HepG2 (cell line): ENCODE results near the gene OPA3. TPM values are rescaled to one million over a fixed set of nuclear protein-coding genes. Genes with fewer than 3 reads are reported as not detected.

ENCODE experiments used
- GTF2F1 ChIP-seq: fragments of 150-350 bp; IDR thresholded peaks from 2 replicates; pipeline ENCODE4 v1.6.1; 2014; ENCODE audit warnings: low read length
- KLF11 ChIP-seq: IDR thresholded peaks from 2 replicates; pipeline ENCODE4 v1.6.1; 2016; ENCODE audit warnings: missing compliant biosample characterization
- MED8 ChIP-seq: sonication (generic); formaldehyde crosslinking; IDR thresholded peaks from 2 replicates; pipeline ENCODE4 v1.8.1; 2023; ENCODE audit warnings: mild to moderate bottlenecking, missing genetic modification reagents; ENCODE audit not compliant: insufficient replicate concordance
- MEIS2 ChIP-seq: sonication (generic); formaldehyde crosslinking; IDR thresholded peaks from 2 replicates; pipeline ENCODE4 v1.9.0; 2021; ENCODE audit warnings: mild to moderate bottlenecking, missing genetic modification reagents
- RBFOX2 ChIP-seq: fragments of 200-400 bp; formaldehyde crosslinking; IDR thresholded peaks from 2 replicates; pipeline ENCODE4 v1.6.1; 2017; ENCODE audit warnings: low read depth, mild to moderate bottlenecking, low read length
- ZNF207 ChIP-seq: fragments of 450-650 bp; IDR thresholded peaks from 2 replicates; pipeline ENCODE4 v1.6.1; 2016; ENCODE audit warnings: antibody characterized with exemption, borderline replicate concordance
- ZNF773 ChIP-seq: sonication (generic); formaldehyde crosslinking; IDR thresholded peaks from 2 replicates; pipeline ENCODE4 v1.4.0; 2020; ENCODE audit warnings: missing genetic modification reagents, borderline replicate concordance
- polyA plus RNA-seq, 8 experiments: library from polyadenylated mRNA; depleted of rRNA in 3 of 8; stranded (reverse) in 7 of 8; unstranded in 1 of 8; fragments of >200 nt; fragmentation: Illumina TruSeq in 4 of 8; extraction: Trizol in 4 of 8; gene quantifications; 2 replicates each; pipeline versions ENCODE4 v1.2.1 to v1.2.3, GENCODE V29; 2011 to 2016; ENCODE audit warnings: low read depth in 4 of 8, missing spikeins in 1 of 8, mixed read lengths in 1 of 8; ENCODE audit not compliant: insufficient read depth in 1 of 8
- total RNA-seq, 5 experiments: library from RNA; depleted of rRNA; stranded (reverse); fragments of >200 nt; fragmentation: Illumina TruSeq; extraction: Trizol; gene quantifications; 2 replicates each; pipeline ENCODE4 v1.2.3, GENCODE V29; 2016; ENCODE audit warnings: low read depth in 1 of 5
- TF ChIP-seq, protein P1 (sequence below): sonication (generic); formaldehyde crosslinking; IDR thresholded peaks from one replicate; pipeline ENCODE4 v1.5.1; 2020; ENCODE audit warnings: mild to moderate bottlenecking, missing genetic modification reagents; ENCODE audit errors: not compliant biosample characterization
- TF ChIP-seq, protein P2 (sequence below): sonication (generic); formaldehyde crosslinking; IDR thresholded peaks from 2 replicates; pipeline ENCODE4 v1.4.0; 2020; ENCODE audit warnings: low read depth, mild to moderate bottlenecking, missing genetic modification reagents
- TF ChIP-seq, protein P3 (sequence below): sonication (generic); formaldehyde crosslinking; IDR thresholded peaks from 2 replicates; pipeline ENCODE4 v1.4.0; 2020; ENCODE audit warnings: mild to moderate bottlenecking, missing genetic modification reagents
- TF ChIP-seq, protein P4 (sequence below): sonication (generic); formaldehyde crosslinking; IDR thresholded peaks from 2 replicates; pipeline ENCODE4 v1.5.0; 2020; ENCODE audit warnings: mild to moderate bottlenecking, missing genetic modification reagents

The OPA3 gene
- total and polyA plus RNA-seq, 2 of the 13 experiments (the other 11 are each of a cell fraction or from before 2014, with no cell fraction given), result 8.3 to 17.7 TPM

DNA sequence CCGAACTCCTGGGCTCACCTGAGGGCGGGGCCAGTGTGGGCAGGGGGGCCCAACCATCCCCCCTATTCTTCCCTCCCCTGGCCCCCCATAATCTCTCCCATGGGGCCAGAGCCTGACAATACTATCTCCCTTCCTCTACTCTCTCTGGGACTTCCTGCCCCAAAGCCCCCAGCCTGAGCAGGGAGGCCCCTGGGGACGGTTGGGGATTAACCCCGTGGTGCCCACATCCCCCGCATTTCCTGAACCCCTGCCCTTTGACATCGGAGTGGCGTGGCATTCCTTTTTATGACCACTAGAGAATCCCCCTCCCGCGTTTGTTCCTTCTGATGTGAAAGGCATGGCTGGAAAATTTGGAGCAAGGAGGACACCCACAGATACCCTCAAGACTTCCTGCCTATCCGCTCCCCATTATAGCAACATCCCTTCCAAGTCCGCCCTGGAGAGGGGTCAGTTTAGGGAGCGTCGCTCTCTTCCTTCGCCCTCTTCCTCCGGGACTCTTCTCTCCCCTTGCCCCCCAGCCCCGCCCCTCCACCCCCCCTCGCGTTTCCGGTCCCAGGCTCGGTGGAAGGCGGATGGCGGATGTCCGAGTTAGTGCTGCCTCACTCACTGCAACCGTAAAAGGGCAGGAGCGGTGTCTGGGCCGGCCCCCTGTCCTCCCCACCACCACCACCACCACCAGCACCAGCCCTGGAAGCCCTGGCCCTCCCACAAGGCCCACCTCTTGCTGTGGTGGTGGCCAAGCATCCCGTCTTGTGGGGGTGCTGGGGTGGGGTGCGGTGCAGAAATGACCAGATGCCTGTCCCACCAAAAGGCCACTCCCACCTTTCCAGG lies 75.5 kb downstream of the OPA3 start (continued):
- TF ChIP-seq, protein P1, sequence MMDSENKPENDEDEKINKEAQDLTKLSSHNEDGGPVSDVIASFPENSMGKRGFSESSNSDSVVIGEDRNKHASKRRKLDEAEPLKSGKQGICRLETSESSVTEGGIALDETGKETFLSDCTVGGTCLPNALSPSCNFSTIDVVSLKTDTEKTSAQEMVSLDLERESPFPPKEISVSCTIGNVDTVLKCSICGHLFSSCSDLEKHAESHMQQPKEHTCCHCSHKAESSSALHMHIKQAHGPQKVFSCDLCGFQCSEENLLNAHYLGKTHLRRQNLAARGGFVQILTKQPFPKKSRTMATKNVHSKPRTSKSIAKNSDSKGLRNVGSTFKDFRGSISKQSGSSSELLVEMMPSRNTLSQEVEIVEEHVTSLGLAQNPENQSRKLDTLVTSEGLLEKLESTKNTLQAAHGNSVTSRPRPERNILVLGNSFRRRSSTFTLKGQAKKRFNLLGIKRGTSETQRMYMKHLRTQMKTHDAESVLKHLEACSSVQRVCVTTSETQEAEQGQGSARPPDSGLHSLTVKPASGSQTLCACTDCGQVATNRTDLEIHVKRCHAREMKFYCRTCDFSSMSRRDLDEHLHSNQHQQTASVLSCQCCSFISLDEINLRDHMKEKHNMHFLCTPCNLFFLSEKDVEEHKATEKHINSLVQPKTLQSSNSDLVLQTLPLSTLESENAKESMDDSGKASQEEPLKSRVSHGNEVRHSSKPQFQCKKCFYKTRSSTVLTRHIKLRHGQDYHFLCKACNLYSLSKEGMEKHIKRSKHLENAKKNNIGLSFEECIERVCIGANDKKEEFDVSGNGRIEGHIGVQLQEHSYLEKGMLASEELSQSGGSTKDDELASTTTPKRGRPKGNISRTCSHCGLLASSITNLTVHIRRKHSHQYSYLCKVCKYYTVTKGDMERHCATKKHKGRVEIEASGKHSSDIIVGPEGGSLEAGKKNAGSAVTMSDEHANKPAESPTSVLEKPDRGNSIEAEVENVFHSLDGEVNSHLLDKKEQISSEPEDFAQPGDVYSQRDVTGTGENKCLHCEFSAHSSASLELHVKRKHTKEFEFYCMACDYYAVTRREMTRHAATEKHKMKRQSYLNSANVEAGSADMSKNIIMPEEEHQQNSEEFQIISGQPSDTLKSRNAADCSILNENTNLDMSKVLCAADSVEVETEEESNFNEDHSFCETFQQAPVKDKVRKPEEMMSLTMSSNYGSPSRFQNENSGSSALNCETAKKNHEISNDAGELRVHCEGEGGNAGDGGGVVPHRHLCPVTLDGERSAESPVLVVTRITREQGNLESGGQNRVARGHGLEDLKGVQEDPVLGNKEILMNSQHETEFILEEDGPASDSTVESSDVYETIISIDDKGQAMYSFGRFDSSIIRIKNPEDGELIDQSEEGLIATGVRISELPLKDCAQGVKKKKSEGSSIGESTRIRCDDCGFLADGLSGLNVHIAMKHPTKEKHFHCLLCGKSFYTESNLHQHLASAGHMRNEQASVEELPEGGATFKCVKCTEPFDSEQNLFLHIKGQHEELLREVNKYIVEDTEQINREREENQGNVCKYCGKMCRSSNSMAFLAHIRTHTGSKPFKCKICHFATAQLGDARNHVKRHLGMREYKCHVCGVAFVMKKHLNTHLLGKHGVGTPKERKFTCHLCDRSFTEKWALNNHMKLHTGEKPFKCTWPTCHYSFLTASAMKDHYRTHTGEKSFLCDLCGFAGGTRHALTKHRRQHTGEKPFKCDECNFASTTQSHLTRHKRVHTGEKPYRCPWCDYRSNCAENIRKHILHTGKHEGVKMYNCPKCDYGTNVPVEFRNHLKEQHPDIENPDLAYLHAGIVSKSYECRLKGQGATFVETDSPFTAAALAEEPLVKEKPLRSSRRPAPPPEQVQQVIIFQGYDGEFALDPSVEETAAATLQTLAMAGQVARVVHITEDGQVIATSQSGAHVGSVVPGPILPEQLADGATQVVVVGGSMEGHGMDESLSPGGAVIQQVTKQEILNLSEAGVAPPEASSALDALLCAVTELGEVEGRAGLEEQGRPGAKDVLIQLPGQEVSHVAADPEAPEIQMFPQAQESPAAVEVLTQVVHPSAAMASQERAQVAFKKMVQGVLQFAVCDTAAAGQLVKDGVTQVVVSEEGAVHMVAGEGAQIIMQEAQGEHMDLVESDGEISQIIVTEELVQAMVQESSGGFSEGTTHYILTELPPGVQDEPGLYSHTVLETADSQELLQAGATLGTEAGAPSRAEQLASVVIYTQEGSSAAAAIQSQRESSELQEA (CRISPR knock-in tag), result no peak
- no peak for TF ChIP-seq MED8 (CRISPR knock-in tag)
- no peak for TF ChIP-seq MEIS2
- TF ChIP-seq ZNF773 (CRISPR knock-in tag), result no peak
- TF ChIP-seq, protein P2, sequence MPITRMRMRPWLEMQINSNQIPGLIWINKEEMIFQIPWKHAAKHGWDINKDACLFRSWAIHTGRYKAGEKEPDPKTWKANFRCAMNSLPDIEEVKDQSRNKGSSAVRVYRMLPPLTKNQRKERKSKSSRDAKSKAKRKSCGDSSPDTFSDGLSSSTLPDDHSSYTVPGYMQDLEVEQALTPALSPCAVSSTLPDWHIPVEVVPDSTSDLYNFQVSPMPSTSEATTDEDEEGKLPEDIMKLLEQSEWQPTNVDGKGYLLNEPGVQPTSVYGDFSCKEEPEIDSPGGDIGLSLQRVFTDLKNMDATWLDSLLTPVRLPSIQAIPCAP (CRISPR knock-in tag), result no peak
- TF ChIP-seq, protein P3, sequence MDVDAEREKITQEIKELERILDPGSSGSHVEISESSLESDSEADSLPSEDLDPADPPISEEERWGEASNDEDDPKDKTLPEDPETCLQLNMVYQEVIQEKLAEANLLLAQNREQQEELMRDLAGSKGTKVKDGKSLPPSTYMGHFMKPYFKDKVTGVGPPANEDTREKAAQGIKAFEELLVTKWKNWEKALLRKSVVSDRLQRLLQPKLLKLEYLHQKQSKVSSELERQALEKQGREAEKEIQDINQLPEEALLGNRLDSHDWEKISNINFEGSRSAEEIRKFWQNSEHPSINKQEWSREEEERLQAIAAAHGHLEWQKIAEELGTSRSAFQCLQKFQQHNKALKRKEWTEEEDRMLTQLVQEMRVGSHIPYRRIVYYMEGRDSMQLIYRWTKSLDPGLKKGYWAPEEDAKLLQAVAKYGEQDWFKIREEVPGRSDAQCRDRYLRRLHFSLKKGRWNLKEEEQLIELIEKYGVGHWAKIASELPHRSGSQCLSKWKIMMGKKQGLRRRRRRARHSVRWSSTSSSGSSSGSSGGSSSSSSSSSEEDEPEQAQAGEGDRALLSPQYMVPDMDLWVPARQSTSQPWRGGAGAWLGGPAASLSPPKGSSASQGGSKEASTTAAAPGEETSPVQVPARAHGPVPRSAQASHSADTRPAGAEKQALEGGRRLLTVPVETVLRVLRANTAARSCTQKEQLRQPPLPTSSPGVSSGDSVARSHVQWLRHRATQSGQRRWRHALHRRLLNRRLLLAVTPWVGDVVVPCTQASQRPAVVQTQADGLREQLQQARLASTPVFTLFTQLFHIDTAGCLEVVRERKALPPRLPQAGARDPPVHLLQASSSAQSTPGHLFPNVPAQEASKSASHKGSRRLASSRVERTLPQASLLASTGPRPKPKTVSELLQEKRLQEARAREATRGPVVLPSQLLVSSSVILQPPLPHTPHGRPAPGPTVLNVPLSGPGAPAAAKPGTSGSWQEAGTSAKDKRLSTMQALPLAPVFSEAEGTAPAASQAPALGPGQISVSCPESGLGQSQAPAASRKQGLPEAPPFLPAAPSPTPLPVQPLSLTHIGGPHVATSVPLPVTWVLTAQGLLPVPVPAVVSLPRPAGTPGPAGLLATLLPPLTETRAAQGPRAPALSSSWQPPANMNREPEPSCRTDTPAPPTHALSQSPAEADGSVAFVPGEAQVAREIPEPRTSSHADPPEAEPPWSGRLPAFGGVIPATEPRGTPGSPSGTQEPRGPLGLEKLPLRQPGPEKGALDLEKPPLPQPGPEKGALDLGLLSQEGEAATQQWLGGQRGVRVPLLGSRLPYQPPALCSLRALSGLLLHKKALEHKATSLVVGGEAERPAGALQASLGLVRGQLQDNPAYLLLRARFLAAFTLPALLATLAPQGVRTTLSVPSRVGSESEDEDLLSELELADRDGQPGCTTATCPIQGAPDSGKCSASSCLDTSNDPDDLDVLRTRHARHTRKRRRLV (CRISPR knock-in tag), result peak; percentile 12; the same call in 1 of the 2 replicates
- TF ChIP-seq KLF11 (CRISPR knock-in tag), result no peak
- TF ChIP-seq, protein P4, sequence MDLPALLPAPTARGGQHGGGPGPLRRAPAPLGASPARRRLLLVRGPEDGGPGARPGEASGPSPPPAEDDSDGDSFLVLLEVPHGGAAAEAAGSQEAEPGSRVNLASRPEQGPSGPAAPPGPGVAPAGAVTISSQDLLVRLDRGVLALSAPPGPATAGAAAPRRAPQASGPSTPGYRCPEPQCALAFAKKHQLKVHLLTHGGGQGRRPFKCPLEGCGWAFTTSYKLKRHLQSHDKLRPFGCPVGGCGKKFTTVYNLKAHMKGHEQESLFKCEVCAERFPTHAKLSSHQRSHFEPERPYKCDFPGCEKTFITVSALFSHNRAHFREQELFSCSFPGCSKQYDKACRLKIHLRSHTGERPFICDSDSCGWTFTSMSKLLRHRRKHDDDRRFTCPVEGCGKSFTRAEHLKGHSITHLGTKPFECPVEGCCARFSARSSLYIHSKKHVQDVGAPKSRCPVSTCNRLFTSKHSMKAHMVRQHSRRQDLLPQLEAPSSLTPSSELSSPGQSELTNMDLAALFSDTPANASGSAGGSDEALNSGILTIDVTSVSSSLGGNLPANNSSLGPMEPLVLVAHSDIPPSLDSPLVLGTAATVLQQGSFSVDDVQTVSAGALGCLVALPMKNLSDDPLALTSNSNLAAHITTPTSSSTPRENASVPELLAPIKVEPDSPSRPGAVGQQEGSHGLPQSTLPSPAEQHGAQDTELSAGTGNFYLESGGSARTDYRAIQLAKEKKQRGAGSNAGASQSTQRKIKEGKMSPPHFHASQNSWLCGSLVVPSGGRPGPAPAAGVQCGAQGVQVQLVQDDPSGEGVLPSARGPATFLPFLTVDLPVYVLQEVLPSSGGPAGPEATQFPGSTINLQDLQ, result no peak
- TF ChIP-seq GTF2F1, result no peak
- peak; percentile 13; the same call in 1 of the 2 replicates for TF ChIP-seq RBFOX2
- no peak for TF ChIP-seq ZNF207
